Fibroblast of pulmonary artery (primary cell): Measurements from ENCODE around the gene SUPT3H.

ENCODE experiments used
- DNase-seq: peaks from one replicate; pipeline ENCODE4 v3.0.0-alpha.2; 2010; ENCODE audit warnings: low read depth
- H3K4me3 ChIP-seq: replicated peaks from 2 replicates; pipeline ENCODE4 v1.5.1; 2011; ENCODE audit warnings: low read depth, mild to moderate bottlenecking, control low read depth, low read length, moderate library complexity
- CTCF ChIP-seq: IDR thresholded peaks from 2 replicates; pipeline ENCODE4 v1.5.1; 2011; ENCODE audit warnings: mild to moderate bottlenecking, control low read depth, low read length, inconsistent platforms; ENCODE audit errors: missing control alignments

Gene SUPT3H

DNA sequence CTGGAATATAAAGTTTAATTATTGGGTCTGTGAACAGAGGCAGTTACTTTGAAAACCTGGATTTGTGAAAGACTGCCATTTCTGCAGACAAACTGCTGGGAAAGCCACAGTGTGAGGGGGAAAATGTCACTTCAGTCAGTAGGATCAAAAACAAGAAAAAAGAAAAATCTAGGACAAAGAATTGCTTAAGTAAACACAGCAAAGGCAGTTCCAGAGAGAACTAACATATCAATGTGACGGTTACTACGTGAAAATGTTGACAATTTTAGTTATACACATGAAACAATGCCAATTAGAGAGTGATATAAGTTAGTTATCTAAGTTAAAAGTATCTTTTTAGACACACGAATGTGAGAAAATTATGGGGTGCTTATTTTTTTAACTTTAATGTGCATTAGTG is 320.0 kb downstream of the SUPT3H start:
- no peak for DNase-seq
- TF ChIP-seq CTCF, result no peak
- no peak overlapping the region for H3K4me3 ChIP-seq

GRCh38 chr6:45054610-45055009 is 323.1 kb downstream of the SUPT3H start:
- peak; percentile 26 for DNase-seq
- no peak overlapping the region for H3K4me3 ChIP-seq
- no peak for TF ChIP-seq CTCF

GRCh38 chr6:45052325-45052724 is 325.4 kb downstream of the SUPT3H start:
- TF ChIP-seq CTCF, result no peak
- DNase-seq, result no peak

DNA sequence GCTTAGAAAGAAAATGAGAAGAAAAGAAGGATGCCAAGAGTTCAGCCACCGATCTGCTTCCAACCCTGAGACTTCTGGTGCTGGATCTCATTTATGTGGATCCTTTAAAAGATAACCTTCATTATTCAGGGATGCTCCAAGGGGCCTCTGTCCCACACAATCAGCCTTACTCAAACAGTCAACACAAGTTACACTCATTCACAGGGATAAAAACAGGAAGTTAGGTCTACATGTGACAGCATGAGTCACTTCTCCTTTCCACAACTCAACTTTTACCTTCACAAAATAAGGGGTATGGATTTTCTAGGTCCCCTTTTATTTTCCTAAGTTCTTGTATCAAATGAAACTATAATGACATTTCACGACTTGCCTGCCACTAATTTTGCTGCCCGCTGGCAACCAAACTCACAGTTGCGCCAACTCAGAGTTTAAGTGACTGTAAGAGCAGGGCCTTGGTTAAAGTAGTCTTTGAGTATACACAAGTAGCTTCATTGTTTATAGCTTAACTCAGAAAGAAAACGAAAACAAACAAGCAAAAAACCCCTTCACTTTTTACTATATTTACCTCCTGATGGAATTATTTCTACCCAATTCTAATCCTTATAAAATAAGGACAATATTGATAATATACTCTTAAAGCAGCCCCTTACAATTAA is 328.4 kb downstream of the SUPT3H start:
- DNase-seq, result peak; percentile 50
- TF ChIP-seq CTCF, result no peak
- no peak overlapping the region for H3K4me3 ChIP-seq

More at GRCh38 chr6:45052325-45052724, 325.4 kb downstream of the SUPT3H start:
- H3K4me3 ChIP-seq, result no peak overlapping the region

- TF ChIP-seq CTCF, result no peak
- no peak for DNase-seq
- H3K4me3 ChIP-seq, result no peak overlapping the region
These were observed 330.2 kb downstream of the SUPT3H start for GRCh38 chr6:45047573-45047972.

- H3K4me3 ChIP-seq, result no peak overlapping the region
- no peak for TF ChIP-seq CTCF
- DNase-seq, result no peak
These were observed 332.5 kb downstream of the SUPT3H start for GRCh38 chr6:45045253-45045601.
